Adrenal gland (tissue), 12 donors: ENCODE measurements around the gene ANKMY1. TPM values are rescaled to one million over a fixed set of nuclear protein-coding genes. Genes with fewer than 3 reads are reported as not detected.
"Not testable (repeated sequence)": the region's sequence is repeated elsewhere in the genome, so short reads cannot be mapped to it uniquely, and the experiment has no call there.

Experiments
- DNase-seq, 7 donors: peaks; one replicate each; pipeline ENCODE4 v3.0.0-alpha.2; 2019 to 2020
- H3K27ac ChIP-seq, 5 donors: fragments of 200-600 bp; sonication (generic) in 4 of 5; 1 replicate in 3 of 5; 2 replicates in 2 of 5; pipeline versions ENCODE4 v1.5.1 to v1.8.0; 2016 to 2020; ENCODE audit warnings: mild to moderate bottlenecking in 1 of 5
- H3K27me3 ChIP-seq: fragments of 200-600 bp; 2 replicates; pipeline ENCODE4 v1.8.0; 2021
- H3K36me3 ChIP-seq, 2 donors: fragments of 200-600 bp; replicated peaks in 1 of 2; 1 replicate in 1 of 2; 2 replicates in 1 of 2; pipeline versions ENCODE4 v1.5.1 to v1.8.0; 2018 to 2022
- H3K4me1 ChIP-seq, 2 donors: fragments of 200-600 bp; replicated peaks in 1 of 2; 1 replicate in 1 of 2; 2 replicates in 1 of 2; pipeline versions ENCODE4 v1.5.1 to v1.8.0; 2018 to 2021
- H3K4me3 ChIP-seq, 4 donors: fragments of 200-600 bp; sonication (generic) in 3 of 4; one replicate each; pipeline ENCODE4 v1.5.1; 2016 to 2018
- H3K9me3 ChIP-seq, 3 donors: fragments of 200-600 bp; sonication (generic) in 1 of 3; replicated peaks in 1 of 3; 1 replicate in 2 of 3; 2 replicates in 1 of 3; pipeline versions ENCODE4 v1.5.1 to v1.8.0; 2016 to 2021
- POLR2A ChIP-seq, 2 donors: fragments of 450-650 bp; IDR thresholded peaks; one replicate each; pipeline ENCODE4 v1.6.1; 2017; ENCODE audit warnings: antibody characterized with exemption in 2 of 2, mild to moderate bottlenecking in 2 of 2, moderate library complexity in 1 of 2
- WGBS, 4 donors: extraction: QIAGEN DNeasy Blood & Tissue Kit in 2 of 4; methylation state at CpG; one replicate each; pipeline versions ENCODE4 v1.1.5 to v1.1.7; 2013 to 2017; 5-methylcytosine and 5-hydroxymethylcytosine counted together
- intact Hi-C, 2 donors: fragments of 100-400 bp; cut with DNase I; formaldehyde crosslinking; loops; one replicate each; pipeline versions ENCODE4 v1.14.1 to v1.15.0; 2022 to 2023
- polyA plus RNA-seq, 3 donors: library from polyadenylated mRNA; stranded (reverse); fragments of 200-250 nt in 2 of 3; fragments of 350-450 nt in 1 of 3; fragmentation: Illumina TruSeq in 1 of 3; extraction: RNeasy Lipid Tissue Mini Kit (QIAGEN cat#74804) in 1 of 3; gene quantifications; one replicate each; pipeline ENCODE4 v1.2.3, GENCODE V29; 2013 to 2014
- total RNA-seq, 9 donors: library from RNA; depleted of rRNA in 4 of 9; stranded (reverse); fragments of >200 nt in 4 of 9; fragments of 120-200 nt in 1 of 9; fragmentation: NEBNext Ultra II Directional in 1 of 9; extraction: Animal tissue kit (Norgen Biotek cat#: 25700) in 1 of 9; gene quantifications; one replicate each; pipeline versions ENCODE4 v1.1.0 to v1.2.4, GENCODE V29; 2013 to 2023
- TF ChIP-seq, protein P1 (sequence below), 6 experiments: fragments of 450-650 bp in 4 of 6; fragments of 200-600 bp in 2 of 6; sonication (generic) in 1 of 6; IDR thresholded peaks; 1 replicate in 5 of 6; 2 replicates in 1 of 6; pipeline versions ENCODE4 v1.5.1 to v1.8.0; 2016 to 2021; ENCODE audit warnings: antibody characterized with exemption in 6 of 6, mild to moderate bottlenecking in 2 of 6, moderate library complexity in 1 of 6
- donor health status: healthy with polysubstance abuse.
- donor health status: Bipolar disorder and iron deficiency.
- donor health status: DM: yes; HTN: yes; CAD: no.
- donor health status: DM: no; HTN: no; CAD: no.
- donor health status: DM: no; HTN: no; CAD: no.
- donor health status: DM: yes; HTN: yes; CAD: no.

ANKMY1 gene
- total and polyA plus RNA-seq, 12 donors, result 7.2 to 31.7 (median 12.0) TPM

DNA sequence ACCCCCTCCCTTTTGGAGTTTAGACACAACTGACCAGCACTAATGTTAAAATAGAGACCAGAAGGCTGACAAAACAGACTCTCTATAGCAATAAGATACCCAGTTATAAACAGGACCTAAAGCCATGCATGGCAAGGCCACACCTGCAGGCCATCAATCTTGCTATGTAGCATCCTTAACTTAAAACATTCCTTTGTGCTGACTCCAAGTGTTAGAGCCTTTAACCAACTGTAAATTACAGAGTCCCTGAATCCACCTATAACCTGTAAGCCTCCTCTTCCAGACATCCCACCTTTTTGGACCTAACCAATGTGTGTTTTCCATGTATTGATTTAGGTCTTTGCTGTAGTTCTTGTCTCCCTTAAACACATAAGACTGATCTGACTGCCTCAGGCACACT is 17.9 kb downstream of the ANKMY1 start:
- intact Hi-C loops, result no loop called here
- H3K36me3 ChIP-seq, result no peaks in the 10 kb centered on the region
- H3K27me3 ChIP-seq, result no peaks in the 10 kb centered on the region
- TF ChIP-seq POLR2A (IDR thresholded peaks at IDR 0.05), result no peak
- TF ChIP-seq, protein P1, sequence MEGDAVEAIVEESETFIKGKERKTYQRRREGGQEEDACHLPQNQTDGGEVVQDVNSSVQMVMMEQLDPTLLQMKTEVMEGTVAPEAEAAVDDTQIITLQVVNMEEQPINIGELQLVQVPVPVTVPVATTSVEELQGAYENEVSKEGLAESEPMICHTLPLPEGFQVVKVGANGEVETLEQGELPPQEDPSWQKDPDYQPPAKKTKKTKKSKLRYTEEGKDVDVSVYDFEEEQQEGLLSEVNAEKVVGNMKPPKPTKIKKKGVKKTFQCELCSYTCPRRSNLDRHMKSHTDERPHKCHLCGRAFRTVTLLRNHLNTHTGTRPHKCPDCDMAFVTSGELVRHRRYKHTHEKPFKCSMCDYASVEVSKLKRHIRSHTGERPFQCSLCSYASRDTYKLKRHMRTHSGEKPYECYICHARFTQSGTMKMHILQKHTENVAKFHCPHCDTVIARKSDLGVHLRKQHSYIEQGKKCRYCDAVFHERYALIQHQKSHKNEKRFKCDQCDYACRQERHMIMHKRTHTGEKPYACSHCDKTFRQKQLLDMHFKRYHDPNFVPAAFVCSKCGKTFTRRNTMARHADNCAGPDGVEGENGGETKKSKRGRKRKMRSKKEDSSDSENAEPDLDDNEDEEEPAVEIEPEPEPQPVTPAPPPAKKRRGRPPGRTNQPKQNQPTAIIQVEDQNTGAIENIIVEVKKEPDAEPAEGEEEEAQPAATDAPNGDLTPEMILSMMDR (IDR thresholded peaks at IDR 0.05), result no peak
- no peaks in the 10 kb centered on the region for H3K4me1 ChIP-seq
- no peaks in the 10 kb centered on the region for H3K9me3 ChIP-seq
- DNase-seq, result no peak
- H3K4me3 ChIP-seq, result no peak overlapping the region
- no peak overlapping the region for H3K27ac ChIP-seq

DNA sequence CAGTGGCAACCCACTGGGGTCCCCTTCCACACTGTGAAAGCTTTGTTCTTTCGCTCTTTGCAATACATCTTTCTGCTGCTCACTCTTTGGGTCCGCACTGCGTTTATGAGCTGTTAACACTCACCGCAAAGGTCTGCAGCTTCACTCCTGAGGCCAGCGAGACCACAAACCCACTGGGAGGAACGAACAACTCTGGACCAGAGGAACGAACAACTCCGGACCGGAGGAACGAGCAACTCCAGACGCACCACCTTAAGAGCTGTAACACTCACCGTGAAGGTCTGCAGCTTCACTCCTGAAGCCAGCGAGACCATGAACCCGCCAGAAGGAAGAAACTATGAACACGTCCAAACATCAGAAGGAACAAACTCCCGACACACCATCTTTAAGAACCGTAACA is 18.7 kb downstream of the ANKMY1 start:
- intact Hi-C loops, result not testable (repeated sequence)

DNA sequence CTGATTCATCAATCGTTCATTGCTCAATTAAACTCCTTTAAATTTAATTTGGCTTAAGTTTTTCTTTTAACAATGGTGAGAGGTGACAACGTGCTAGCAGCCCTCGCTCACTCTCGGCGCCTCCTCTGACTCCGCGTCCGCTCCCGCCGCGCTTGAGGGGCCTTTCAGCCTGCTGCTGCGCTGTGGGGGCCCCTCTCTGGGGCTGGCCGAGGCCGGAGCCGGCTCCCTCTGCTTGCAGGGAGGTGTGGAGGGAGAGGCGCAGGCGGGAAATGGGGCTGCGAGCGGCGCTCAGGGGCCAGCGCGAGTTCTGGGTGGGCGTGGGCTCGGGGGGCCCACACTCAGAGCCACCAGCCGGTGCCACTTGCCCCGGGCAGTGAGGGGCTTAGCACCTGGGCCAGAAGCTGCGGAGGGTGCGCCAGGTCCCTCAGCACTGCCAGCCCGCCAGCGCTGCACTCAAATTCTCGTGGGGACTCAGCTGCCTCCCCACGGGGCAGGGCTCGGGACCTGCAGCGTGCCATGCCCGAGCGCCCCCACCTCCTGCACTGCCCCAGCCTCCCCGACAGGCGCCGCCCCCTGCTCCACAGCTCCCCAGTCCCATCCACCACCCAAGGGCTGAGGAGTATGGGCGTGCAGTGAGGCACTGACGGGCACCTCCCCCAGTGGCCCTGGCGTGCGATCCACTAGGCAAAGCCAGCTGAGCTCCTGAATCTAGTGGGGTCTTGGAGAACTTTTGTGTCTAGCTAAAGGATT is 19.6 kb downstream of the ANKMY1 start:
- Histone ChIP-seq H3K4me1 (no peaks in the 10 kb centered on the region), H3K27me3 (no peaks in the 10 kb centered on the region), H3K27ac (no peak overlapping the region), H3K36me3 (no peaks in the 10 kb centered on the region), H3K9me3 (no peaks in the 10 kb centered on the region), H3K4me3 (no peak overlapping the region)
- 92 to 98% (median 96%) methylated on average over 25 to 43 of the region's 43 CpGs for WGBS, 4 donors
- intact Hi-C loops, result no loop called here
- peak in 1 of 7 donors; percentile 7 for DNase-seq
- TF ChIP-seq POLR2A (IDR thresholded peaks at IDR 0.05), result no peak
- TF ChIP-seq, protein P1 (IDR thresholded peaks at IDR 0.05), result no peak

More for the DNA sequence above, 18.7 kb downstream of the ANKMY1 start:
- not testable (repeated sequence) for H3K36me3 ChIP-seq, H3K4me3 ChIP-seq, H3K4me1 ChIP-seq, H3K9me3 ChIP-seq, H3K27me3 ChIP-seq, DNase-seq, H3K27ac ChIP-seq
- 96 to 97% (median 97%) methylated on average over 17 of the region's 17 CpGs for WGBS, 4 donors

DNA sequence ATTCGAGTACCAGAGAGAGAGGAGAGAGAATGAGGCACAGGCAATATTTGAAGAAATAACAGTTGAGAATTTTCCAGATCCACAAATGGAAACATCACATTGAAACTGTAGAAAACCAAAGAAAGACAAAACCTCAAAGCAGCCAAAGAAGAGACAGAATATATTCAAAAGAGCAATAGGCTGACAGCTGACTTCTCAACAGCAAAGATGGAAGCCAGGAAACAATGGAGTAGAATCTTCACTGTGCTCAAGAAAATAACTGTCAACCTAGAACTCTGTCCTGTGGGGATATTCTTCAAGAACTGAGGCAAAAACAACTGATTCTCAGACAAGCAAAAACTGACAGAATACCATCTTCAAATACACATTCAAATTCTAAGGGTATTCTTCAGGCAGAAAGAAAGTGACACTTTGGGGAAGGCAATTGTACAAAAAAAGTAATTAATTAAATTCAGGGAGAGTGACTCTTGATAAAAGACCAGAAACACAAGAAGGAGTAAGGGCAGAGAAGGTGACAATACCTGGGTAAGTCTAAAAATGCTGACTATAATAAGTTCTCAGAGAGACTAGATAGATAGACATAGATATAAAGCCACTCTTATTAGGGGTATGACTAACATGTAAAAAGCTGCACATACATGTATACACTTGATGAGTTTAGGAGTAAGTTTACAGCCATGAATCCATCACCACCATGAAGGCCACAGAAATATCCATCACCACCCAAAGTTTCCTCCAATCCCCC is 25.6 kb downstream of the ANKMY1 start:
- Histone ChIP-seq H3K4me3 (no peak overlapping the region), H3K9me3 (peaks cover 0 to 22% (median 0%) of the 10 kb centered on the region in 3 donors), H3K27ac (no peak overlapping the region), H3K36me3 (no peaks in the 10 kb centered on the region), H3K4me1 (no peaks in the 10 kb centered on the region), H3K27me3 (no peaks in the 10 kb centered on the region)
- 87 to 100% (median 96%) methylated on average over 1 of the region's 1 CpG for WGBS, 4 donors
- intact Hi-C loops, result no loop called here
- TF ChIP-seq POLR2A (IDR thresholded peaks at IDR 0.05), result no peak
- TF ChIP-seq, protein P1 (IDR thresholded peaks at IDR 0.05), result no peak
- DNase-seq, result no peak
